ENCODE measurements around the gene ACAA2.

ACAA2 gene

DNA sequence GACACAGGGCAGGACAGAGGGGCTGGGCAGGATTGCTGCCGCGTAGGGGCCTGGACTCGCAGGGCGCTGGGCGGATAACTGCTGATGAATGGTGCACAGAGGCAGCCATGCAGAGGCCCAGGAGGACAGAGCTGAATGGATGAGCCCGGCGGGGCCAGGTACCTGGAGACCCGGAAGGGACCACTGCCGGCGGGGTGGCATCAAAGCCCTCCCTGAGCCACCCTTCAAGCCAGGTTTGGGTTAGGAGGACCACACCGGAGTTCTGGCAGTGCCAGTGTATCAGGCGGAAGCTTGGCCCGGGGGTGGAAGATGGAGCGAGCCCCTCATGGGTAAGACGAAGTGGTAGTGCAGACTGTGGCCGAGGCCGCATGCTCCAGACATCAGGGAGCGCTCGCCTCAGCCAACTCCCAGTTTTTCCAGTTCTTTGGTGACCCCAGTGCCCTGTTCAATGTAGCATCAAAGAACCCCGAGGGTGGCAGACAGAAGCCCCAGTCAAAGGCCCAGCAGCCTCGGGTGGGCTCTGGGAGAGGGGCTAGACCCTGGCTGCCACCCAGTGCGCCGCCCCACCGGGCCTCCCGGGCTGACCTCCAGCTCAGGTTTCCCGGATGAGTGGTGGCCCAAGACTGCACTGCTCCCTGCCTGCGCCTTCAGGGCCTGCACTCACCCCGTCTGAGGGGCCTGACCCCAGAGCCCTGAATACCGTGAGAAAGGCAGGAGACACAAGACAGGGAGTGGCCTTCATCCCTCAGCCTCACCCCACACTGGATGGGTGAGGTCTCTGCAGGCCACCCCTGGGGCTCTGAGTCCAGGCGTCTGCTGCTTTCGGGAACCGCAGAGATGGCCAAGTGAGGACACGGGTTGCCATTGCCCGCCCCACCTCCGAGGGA, 50.9 kb downstream of the ACAA2 start:
- DNase-seq = no peak

GRCh38 chr18:49761771-49762170, 51.6 kb downstream of the ACAA2 start:
- DNase-seq = no peak

GRCh38 chr18:49758263-49758610, 55.1 kb downstream of the ACAA2 start:
- no peak for DNase-seq

- no peak for DNase-seq
Measured at GRCh38 chr18:49757513-49758262, 55.6 kb downstream of the ACAA2 start.

GRCh38 chr18:49756671-49757362, 56.5 kb downstream of the ACAA2 start:
- DNase-seq = no peak

- DNase-seq = no peak
Measured at GRCh38 chr18:49756135-49756534, 57.2 kb downstream of the ACAA2 start.

- no peak for DNase-seq
Measured at GRCh38 chr18:49755489-49755888, 57.8 kb downstream of the ACAA2 start.

- no peak for DNase-seq
Measured at GRCh38 chr18:49754866-49755265, 58.5 kb downstream of the ACAA2 start.

GRCh38 chr18:49753643-49754042, 59.7 kb downstream of the ACAA2 start:
- no peak for DNase-seq

DNA sequence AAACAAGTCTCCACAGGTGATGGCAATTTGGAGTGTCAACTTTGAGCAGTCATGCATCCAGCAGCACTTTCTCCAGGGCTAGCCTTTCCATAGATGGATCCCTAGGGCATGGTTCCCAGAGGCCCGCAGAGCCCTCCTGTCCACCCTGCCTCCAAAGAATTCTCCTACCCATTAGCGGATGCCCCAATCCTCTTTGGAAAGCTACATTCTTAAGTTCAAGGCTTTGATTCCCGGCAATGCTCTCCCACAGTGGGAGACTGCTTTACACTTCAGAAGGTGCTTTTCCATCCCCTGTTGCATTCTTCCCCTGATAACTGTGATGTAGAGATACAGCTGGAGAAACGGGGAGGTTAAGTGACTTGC, 61.3 kb downstream of the ACAA2 start:
- no peak for DNase-seq

- no peak for DNase-seq
Measured at GRCh38 chr18:49751427-49752094, 61.8 kb downstream of the ACAA2 start.

GRCh38 chr18:49749563-49749962, 63.8 kb downstream of the ACAA2 start:
- no peak for DNase-seq

GRCh38 chr18:49747876-49748275, 65.5 kb downstream of the ACAA2 start:
- DNase-seq = no peak

DNA sequence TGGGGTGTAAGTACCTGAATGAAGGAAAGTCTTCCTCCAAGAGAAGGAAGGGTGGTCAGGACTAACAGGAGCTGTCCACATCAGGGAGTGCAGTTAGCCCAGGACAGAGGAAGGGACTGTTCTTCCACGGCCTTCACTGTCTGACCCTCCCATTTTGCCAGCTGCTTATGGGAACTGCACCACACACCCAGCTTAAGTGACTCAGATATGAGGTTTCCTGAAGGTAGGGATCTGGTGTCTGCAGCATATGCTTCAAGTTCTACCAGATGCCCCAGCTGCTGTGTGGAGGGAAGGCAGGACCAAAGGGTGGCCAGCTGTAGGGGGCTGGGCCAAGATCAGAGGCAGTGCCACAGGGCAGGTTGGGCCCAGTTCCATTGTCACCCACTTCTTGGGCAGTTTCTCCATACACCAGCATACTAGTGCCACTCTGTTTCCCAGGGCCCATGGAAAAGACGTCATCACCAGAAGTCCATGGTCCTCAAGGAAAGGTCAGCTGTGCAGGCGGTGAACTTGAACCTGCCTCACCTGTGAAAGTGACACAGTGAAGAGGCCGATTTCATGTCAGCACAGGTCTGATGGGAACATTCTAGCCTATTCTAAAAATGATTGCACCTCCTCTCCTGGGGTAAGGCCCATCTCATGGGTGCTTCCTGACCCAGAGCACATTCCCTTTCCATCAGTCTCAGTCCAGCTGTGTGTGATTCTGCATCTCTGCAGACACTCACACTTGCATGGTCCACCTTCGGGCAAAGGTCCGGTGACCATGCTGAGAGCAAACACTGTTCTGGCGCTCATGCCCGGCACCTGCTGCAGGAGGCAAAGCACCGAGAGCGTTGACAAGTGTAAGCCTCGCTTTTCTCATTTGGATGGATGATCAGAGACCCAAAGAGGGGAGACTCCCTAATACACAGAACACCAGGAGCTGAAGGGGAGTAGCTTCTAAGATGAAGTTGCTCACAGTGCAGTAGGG, 68.0 kb downstream of the ACAA2 start:
- DNase-seq = no peak

GRCh38 chr18:49744376-49745008, 68.8 kb downstream of the ACAA2 start:
- no peak for DNase-seq

- no peak for DNase-seq
Measured at GRCh38 chr18:49743117-49743567, 70.2 kb downstream of the ACAA2 start.

DNA sequence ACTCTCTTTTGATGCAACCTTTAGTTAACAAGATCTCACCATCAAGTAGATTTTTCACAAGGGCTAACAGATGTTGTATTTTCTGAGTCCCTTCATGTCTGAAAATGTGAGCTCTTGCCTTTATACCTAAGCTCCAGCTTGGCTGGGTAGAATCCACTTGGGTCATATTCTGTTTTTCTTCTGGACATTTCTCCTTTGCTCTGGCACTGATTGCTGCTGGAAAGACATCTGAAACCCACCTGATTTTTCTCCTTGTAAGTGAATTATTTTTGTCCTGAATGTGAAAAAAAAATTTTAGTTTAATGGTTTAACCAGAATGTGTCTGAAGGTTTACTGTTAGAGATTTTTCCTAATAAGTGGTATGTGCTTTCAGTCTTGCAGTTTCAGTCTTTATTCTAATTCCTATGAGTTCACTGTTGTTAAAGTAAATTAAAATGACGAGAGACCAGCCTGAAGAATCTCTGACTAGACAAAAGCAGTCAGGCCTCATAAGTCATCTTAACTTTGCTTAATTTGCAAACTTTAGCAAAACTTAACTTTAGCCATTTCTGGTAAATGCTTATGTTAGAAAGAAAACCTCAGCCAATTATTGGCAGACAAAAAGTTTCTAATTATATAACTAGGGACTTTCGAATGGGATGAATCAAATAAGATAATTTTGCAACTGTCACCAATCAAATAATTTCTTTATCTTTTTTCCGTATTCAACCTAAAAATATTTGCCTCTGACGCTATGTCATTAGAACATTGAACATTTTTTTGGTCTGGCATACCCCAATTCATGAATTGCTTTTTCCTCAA, 70.8 kb downstream of the ACAA2 start:
- no peak for DNase-seq

GRCh38 chr18:49739275-49739674, 74.1 kb downstream of the ACAA2 start:
- no peak for DNase-seq

GRCh38 chr18:49738721-49739120, 74.6 kb downstream of the ACAA2 start:
- no peak for DNase-seq

DNA sequence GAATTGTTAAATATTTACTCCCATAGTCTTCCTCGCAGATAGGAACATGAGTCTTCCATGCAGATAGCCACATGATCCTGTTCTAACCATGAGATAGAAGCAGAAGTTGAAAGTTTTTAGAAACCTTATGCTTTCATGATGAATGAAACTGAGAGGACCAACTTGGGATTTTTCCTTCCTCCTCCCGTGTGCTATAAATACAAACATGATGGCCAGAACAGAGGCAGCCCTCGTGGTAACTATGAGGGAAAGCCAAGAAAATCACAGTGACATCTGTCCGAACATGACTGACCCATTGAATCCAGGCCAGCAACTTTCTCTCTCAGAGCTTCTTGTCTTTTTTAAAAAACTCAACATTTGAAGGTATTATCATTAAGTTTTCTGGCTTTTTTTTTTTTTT, 78.5 kb downstream of the ACAA2 start:
- DNase-seq = no peak
